ENCODE data around the gene FRAS1. TPM values are rescaled to one million over a fixed set of nuclear protein-coding genes. Genes with fewer than 3 reads are reported as not detected.
A peak's percentile ranks its signal among the peaks of the same experiment; 100 is the strongest.

The FRAS1 gene
- total and polyA plus RNA-seq, 2 of the 8 experiments (the other 6 are each of a cell fraction or from before 2014, with no cell fraction given): 38.5 to 109 TPM

DNA sequence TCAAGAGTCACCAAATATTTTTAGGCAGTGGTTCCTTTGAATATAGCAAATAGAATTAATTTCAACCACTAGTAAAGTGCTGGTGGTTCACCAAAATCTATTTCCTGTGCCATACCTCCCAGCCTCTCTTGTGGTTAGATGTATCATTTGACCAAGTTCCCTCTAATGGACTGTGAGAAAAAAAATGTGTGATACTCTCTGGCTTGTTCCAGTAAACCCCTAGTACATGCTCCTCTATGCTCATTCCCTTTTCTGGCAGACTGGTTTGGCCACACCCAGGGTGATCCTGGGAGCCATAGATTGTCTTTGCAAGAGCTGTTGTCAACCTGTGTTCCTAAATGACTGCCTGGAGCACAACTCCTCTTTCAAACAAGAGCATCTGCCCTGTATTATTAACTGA, 109.5 kb downstream of the FRAS1 start:
- H3K4me2 ChIP-seq (ENCODE audit: insufficient read depth in 1 of 2, low read depth in 2 of 2, low read length in 2 of 2): no peak overlapping the region
- no peak overlapping the region for H2AFZ ChIP-seq (ENCODE audit: low read length)
- FAIRE-seq (no peak), DNase-seq (ENCODE audit: low read depth in 1 of 2, low spot score in 2 of 2) (no peak)
- H3K27me3 ChIP-seq (replicated peaks in 1 of 4; ENCODE audit: control insufficient read depth in 3 of 4, extremely low read depth in 1 of 4, insufficient read depth in 3 of 4, low read length in 3 of 4): no peaks in the 10 kb centered on the region
- H2BK20ac ChIP-seq (ENCODE audit: low read length): no peak overlapping the region
- H3K4ac ChIP-seq (replicated peaks; ENCODE audit: insufficient read length, low read depth, low read length): no peak overlapping the region
- no peak overlapping the region for H2BK5ac ChIP-seq (ENCODE audit: low read depth, low read length)
- H4K91ac ChIP-seq (replicated peaks; ENCODE audit: insufficient read length, low read length): no peak overlapping the region
- H3K9me3 ChIP-seq (ENCODE audit: insufficient read depth in 2 of 2, low read depth in 1 of 2, low read length in 1 of 2): no peaks in the 10 kb centered on the region
- no peaks in the 10 kb centered on the region for H3K36me3 ChIP-seq (ENCODE audit: control insufficient read depth in 2 of 4, insufficient read depth in 4 of 4, low read length in 3 of 4)
- no peak overlapping the region for H3K18ac ChIP-seq (ENCODE audit: extremely low read depth, low read length)
- no peak overlapping the region for H3K56ac ChIP-seq (replicated peaks; ENCODE audit: insufficient read length, low read depth, low read length)
- peaks cover 4% of the 10 kb centered on the region; the same call in 1 of the 2 replicates for H3K79me1 ChIP-seq (ENCODE audit: low read depth, low read length)
- H2BK120ac ChIP-seq (replicated peaks; ENCODE audit: low read depth, low read length): no peak overlapping the region
- TF ChIP-seq ASH2L (IDR thresholded peaks at IDR 0.05; ENCODE audit: low read length) (no peak), RAD21 (IDR thresholded peaks at IDR 0.05 in 1 of 2, conservative IDR thresholded peaks at IDR 0.05 in 1 of 2; ENCODE audit: low read depth in 2 of 2, low read length in 2 of 2) (no peak), CREB1 (IDR thresholded peaks at IDR 0.05) (no peak), RBBP5 (IDR thresholded peaks at IDR 0.05; ENCODE audit: borderline replicate concordance, low read depth, low read length) (no peak), MAFK (IDR thresholded peaks at IDR 0.05; ENCODE audit: low read depth, low read length) (no peak), ZNF274 (IDR thresholded peaks at IDR 0.05; ENCODE audit: borderline replicate concordance, extremely low read depth, low read length) (no peak)
- TF ChIP-seq, protein P1, sequence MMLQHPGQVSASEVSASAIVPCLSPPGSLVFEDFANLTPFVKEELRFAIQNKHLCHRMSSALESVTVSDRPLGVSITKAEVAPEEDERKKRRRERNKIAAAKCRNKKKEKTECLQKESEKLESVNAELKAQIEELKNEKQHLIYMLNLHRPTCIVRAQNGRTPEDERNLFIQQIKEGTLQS (IDR thresholded peaks at IDR 0.05; ENCODE audit: insufficient read depth, low read depth, low read length): no peak
- peaks cover 0 to 6% of the 10 kb centered on the region in 2 experiments for H4K20me1 ChIP-seq (replicated peaks in 1 of 2; ENCODE audit: control insufficient read depth in 1 of 2, insufficient read depth in 2 of 2, low read length in 2 of 2)
- no peak overlapping the region for H3K14ac ChIP-seq (ENCODE audit: insufficient read length)
- H3K23ac ChIP-seq (ENCODE audit: insufficient read length): no peak overlapping the region
- no peak overlapping the region for H3K4me3 ChIP-seq (ENCODE audit: extremely low read depth in 1 of 4, insufficient read depth in 2 of 4, low read depth in 3 of 4, low read length in 4 of 4)
- no peak overlapping the region for H4K5ac ChIP-seq (ENCODE audit: insufficient read length, low read depth, low read length)
- ChIA-PET POLR2A (ENCODE audit: partially characterized antibody) (interaction anchor here (1.8 kb wide), 1 partner anchor 16 kb away, joined by 3 read pairs; no protein-coding TSS in a partner anchor), CTCF (ENCODE audit: partially characterized antibody) (interaction anchor here (1.1 to 1.4 kb wide), 3 partner anchors 10 to 127 kb away, joined by 3 to 6 read pairs (median 5); no protein-coding TSS in a partner anchor)
- H2AK5ac ChIP-seq (ENCODE audit: low read depth, low read length): no peak overlapping the region
- H3K9ac ChIP-seq (replicated peaks in 1 of 4; ENCODE audit: extremely low read depth in 1 of 4, low read depth in 3 of 4, low read length in 3 of 4): peak overlapping the region in 1 of 4 experiments; percentile 34; a peak in 1 of 7 replicates
- H4K8ac ChIP-seq (ENCODE audit: extremely low read depth, insufficient read depth, low read length): no peak overlapping the region
- no peak overlapping the region for H2BK12ac ChIP-seq (ENCODE audit: low read depth, low read length)
- no peaks in the 10 kb centered on the region for H3K23me2 ChIP-seq (ENCODE audit: low read depth, low read length)
- H3K79me2 ChIP-seq (ENCODE audit: control insufficient read depth in 1 of 2, insufficient read depth in 2 of 2, low read length in 2 of 2): peaks cover 0 to 99% of the 10 kb centered on the region in 2 experiments; a peak in 3 of 4 replicates
- H3K27ac ChIP-seq (ENCODE audit: low read depth, low read length): no peak overlapping the region
- H3K4me1 ChIP-seq (replicated peaks in 1 of 4; ENCODE audit: control insufficient read depth in 3 of 4, insufficient read depth in 4 of 4, low read length in 3 of 4): peaks cover 4 to 27% (median 16%) of the 10 kb centered on the region in 4 experiments; a peak in 5 of 7 replicates
- no peak overlapping the region for H2BK15ac ChIP-seq (ENCODE audit: low read length)

Data from H1 (cell line).